H1 (cell line): Measurements from ENCODE around the gene CALHM3. TPM values are rescaled to one million over a fixed set of nuclear protein-coding genes. Genes with fewer than 3 reads are reported as not detected.

ENCODE experiments used
- CTCF ChIA-PET: fragments of 300-600 bp; sonication (Branson Sonifier 250); formaldehyde crosslinking; loops from one replicate; lab custom pipeline; 2021; ENCODE audit not compliant: partially characterized antibody; lab: Charles Lee
- POLR2A ChIA-PET: fragments of 300-600 bp; sonication (Branson Sonifier 250); formaldehyde crosslinking; loops from one replicate; lab custom pipeline; 2021; ENCODE audit warnings: inconsistent platforms; ENCODE audit not compliant: partially characterized antibody; lab: Charles Lee
- DNase-seq, 2 experiments: peaks; one replicate each; pipeline versions ENCODE4 v3.0.0 to v3.0.0-alpha.2; 2010 to 2022; ENCODE audit warnings: low spot score in 2 of 2, low read depth in 1 of 2, mixed read lengths in 1 of 2
- FAIRE-seq: peaks from 2 replicates; lab custom pipeline; 2011; peaks lifted over from hg19 to GRCh38; lab: Jason Lieb, UNC
- H2AFZ ChIP-seq: 2 replicates; pipeline ENCODE4 v1.8.1; 2012; ENCODE audit warnings: low read length, inconsistent platforms
- H2AK5ac ChIP-seq: 2 replicates; pipeline ENCODE4 v1.6.1; 2013; ENCODE audit warnings: low read depth, low read length
- H2BK120ac ChIP-seq: replicated peaks from 2 replicates; pipeline ENCODE3; 2013; ENCODE audit warnings: low read depth, low read length, inconsistent platforms
- H2BK12ac ChIP-seq: 2 replicates; pipeline ENCODE4 v1.6.1; 2013; ENCODE audit warnings: low read depth, low read length
- H2BK15ac ChIP-seq: 2 replicates; pipeline ENCODE4 v1.6.1; 2013; ENCODE audit warnings: low read length
- H2BK20ac ChIP-seq: 2 replicates; pipeline ENCODE4 v1.6.1; 2013; ENCODE audit warnings: low read length
- H2BK5ac ChIP-seq: 2 replicates; pipeline ENCODE4 v1.6.1; 2013; ENCODE audit warnings: low read depth, low read length
- H3K14ac ChIP-seq: 2 replicates; pipeline ENCODE4 v1.6.1; 2013; ENCODE audit warnings: inconsistent platforms; ENCODE audit not compliant: insufficient read length
- H3K18ac ChIP-seq: 2 replicates; pipeline ENCODE4 v1.6.1; 2013; ENCODE audit warnings: low read length; ENCODE audit errors: extremely low read depth
- H3K23ac ChIP-seq: 2 replicates; pipeline ENCODE4 v1.6.1; 2013; ENCODE audit warnings: inconsistent platforms; ENCODE audit not compliant: insufficient read length
- H3K23me2 ChIP-seq: 2 replicates; pipeline ENCODE4 v1.6.1; 2013; ENCODE audit warnings: low read depth, low read length
- H3K27ac ChIP-seq: 2 replicates; pipeline ENCODE4 v1.6.1; 2011; ENCODE audit warnings: low read depth, low read length, inconsistent platforms
- H3K27me3 ChIP-seq, 4 experiments: replicated peaks in 1 of 4; 1 replicate in 1 of 4; 2 replicates in 3 of 4; pipeline versions ENCODE4 v1.6.1 to v1.8.1; 2011 to 2013; ENCODE audit warnings: low read length in 3 of 4, mild to moderate bottlenecking in 3 of 4, inconsistent platforms in 2 of 4, mixed read lengths in 2 of 4, moderate library complexity in 1 of 4; ENCODE audit not compliant: control insufficient read depth in 3 of 4, insufficient read depth in 3 of 4; ENCODE audit errors: extremely low read depth in 1 of 4
- H3K36me3 ChIP-seq, 4 experiments: 2 replicates each; pipeline versions ENCODE4 v1.6.1 to v1.8.1; 2011 to 2013; ENCODE audit warnings: mild to moderate bottlenecking in 4 of 4, low read length in 3 of 4, moderate library complexity in 2 of 4, control low read depth in 1 of 4, inconsistent platforms in 1 of 4; ENCODE audit not compliant: insufficient read depth in 4 of 4, control insufficient read depth in 2 of 4
- H3K4ac ChIP-seq: replicated peaks from 2 replicates; pipeline ENCODE3; 2013; ENCODE audit warnings: low read length, low read depth, mixed read lengths, inconsistent platforms; ENCODE audit not compliant: insufficient read length
- H3K4me1 ChIP-seq, 4 experiments: replicated peaks in 1 of 4; 1 replicate in 1 of 4; 2 replicates in 3 of 4; pipeline versions ENCODE4 v1.6.1 to v1.8.1; 2011 to 2013; ENCODE audit warnings: low read length in 3 of 4, inconsistent platforms in 2 of 4, mixed read lengths in 1 of 4; ENCODE audit not compliant: insufficient read depth in 4 of 4, control insufficient read depth in 3 of 4
- H3K4me2 ChIP-seq, 2 experiments: 2 replicates each; pipeline versions ENCODE4 v1.6.1 to v1.8.1; 2011 to 2013; ENCODE audit warnings: low read depth in 2 of 2, low read length in 2 of 2, control low read depth in 1 of 2, inconsistent platforms in 1 of 2, mild to moderate bottlenecking in 1 of 2; ENCODE audit not compliant: insufficient read depth in 1 of 2
- H3K4me3 ChIP-seq, 4 experiments: fragments of 200-600, 300-600 bp in 1 of 4; sonication (generic), shearing (Covaris generic), sonication (Bioruptor Twin) in 1 of 4; 2 replicates each; pipeline versions ENCODE4 v1.5.1 to v1.8.1; 2011 to 2016; ENCODE audit warnings: low read length in 4 of 4, low read depth in 3 of 4, control low read depth in 2 of 4, inconsistent platforms in 2 of 4, mild to moderate bottlenecking in 2 of 4, mixed read lengths in 1 of 4, moderate library complexity in 1 of 4; ENCODE audit not compliant: insufficient read depth in 2 of 4; ENCODE audit errors: extremely low read depth in 1 of 4
- H3K56ac ChIP-seq: replicated peaks from 2 replicates; pipeline ENCODE3; 2013; ENCODE audit warnings: low read depth, mild to moderate bottlenecking, mixed read lengths, low read length, inconsistent platforms; ENCODE audit not compliant: insufficient read length
- H3K79me1 ChIP-seq: 2 replicates; pipeline ENCODE4 v1.6.1; 2013; ENCODE audit warnings: low read depth, low read length, control low read depth
- H3K79me2 ChIP-seq, 2 experiments: 2 replicates each; pipeline versions ENCODE4 v1.6.1 to v1.8.1; 2012 to 2013; ENCODE audit warnings: low read length in 2 of 2, mild to moderate bottlenecking in 2 of 2, inconsistent platforms in 1 of 2; ENCODE audit not compliant: insufficient read depth in 2 of 2, control insufficient read depth in 1 of 2
- H3K9ac ChIP-seq, 4 experiments: replicated peaks in 1 of 4; 1 replicate in 1 of 4; 2 replicates in 3 of 4; pipeline versions ENCODE4 v1.6.1 to v1.8.1; 2011 to 2013; ENCODE audit warnings: low read depth in 3 of 4, low read length in 3 of 4, control low read depth in 2 of 4, mild to moderate bottlenecking in 2 of 4, moderate library complexity in 2 of 4, inconsistent platforms in 1 of 4; ENCODE audit errors: extremely low read depth in 1 of 4
- H3K9me3 ChIP-seq, 2 experiments: 2 replicates each; pipeline versions ENCODE4 v1.6.1 to v1.8.1; 2012 to 2013; ENCODE audit warnings: mild to moderate bottlenecking in 2 of 2, moderate library complexity in 2 of 2, control low read depth in 1 of 2, inconsistent platforms in 1 of 2, low read depth in 1 of 2, low read length in 1 of 2, mixed read lengths in 1 of 2; ENCODE audit not compliant: insufficient read depth in 2 of 2
- H4K20me1 ChIP-seq, 2 experiments: replicated peaks in 1 of 2; 2 replicates each; pipeline versions ENCODE3 to v1.8.1; 2011 to 2013; ENCODE audit warnings: inconsistent platforms in 2 of 2, low read length in 2 of 2, mild to moderate bottlenecking in 1 of 2; ENCODE audit not compliant: insufficient read depth in 2 of 2, control insufficient read depth in 1 of 2
- H4K5ac ChIP-seq: 2 replicates; pipeline ENCODE4 v1.6.1; 2013; ENCODE audit warnings: low read length, low read depth, mixed read lengths, inconsistent platforms; ENCODE audit not compliant: insufficient read length
- H4K8ac ChIP-seq: 2 replicates; pipeline ENCODE4 v1.8.0; 2013; ENCODE audit warnings: mild to moderate bottlenecking, moderate library complexity, low read length, inconsistent platforms; ENCODE audit not compliant: insufficient read depth; ENCODE audit errors: extremely low read depth
- H4K91ac ChIP-seq: replicated peaks from 2 replicates; pipeline ENCODE3; 2013; ENCODE audit warnings: low read length, mixed read lengths, inconsistent platforms; ENCODE audit not compliant: insufficient read length
- HDAC6 ChIP-seq: IDR thresholded peaks from one replicate; pipeline ENCODE4 v1.7.1; 2012; ENCODE audit warnings: low read depth, mild to moderate bottlenecking, inconsistent platforms, low read length, moderate library complexity
- RAD21 ChIP-seq, 2 experiments: IDR thresholded peaks in 1 of 2; conservative IDR thresholded peaks in 1 of 2; 2 replicates each; pipeline ENCODE4 v1.6.1; 2011; ENCODE audit warnings: low read depth in 2 of 2, low read length in 2 of 2, improper control_type of control experiment in 1 of 2, inconsistent platforms in 1 of 2, mild to moderate bottlenecking in 1 of 2, moderate library complexity in 1 of 2
- WGBS, 2 experiments: shearing (Covaris generic) in 1 of 2; methylation state at CpG; one replicate each; pipeline versions ENCODE4 v1.1.6 to v1.1.7; 2013 to 2015; ENCODE audit warnings: low lambda C conversion rate in 2 of 2, mixed read lengths in 2 of 2, inconsistent platforms in 1 of 2, low coverage in 1 of 2, missing lambda C conversion rate in 1 of 2; ENCODE audit not compliant: insufficient replicate concordance in 2 of 2, insufficient coverage in 1 of 2, insufficient read length in 1 of 2; ENCODE audit errors: extremely low coverage in 1 of 2, missing lambda C conversion rate in 1 of 2; 5-methylcytosine and 5-hydroxymethylcytosine counted together
- polyA plus RNA-seq, 7 experiments: library from polyadenylated mRNA; depleted of rRNA in 3 of 7; stranded (reverse) in 5 of 7; unstranded in 2 of 7; fragments of >200 nt in 5 of 7; fragments of 200-250 nt in 2 of 7; gene quantifications; 1 replicate in 5 of 7; 2 replicates in 1 of 7; 4 replicates in 1 of 7; pipeline versions ENCODE4 v1.2.1 to v1.2.3, GENCODE V29; 2011 to 2013; ENCODE audit warnings: missing spikeins in 2 of 7, mixed read lengths in 2 of 7
- total RNA-seq: library from RNA; stranded (reverse); fragmentation: NEBNext Ultra II Directional; extraction: Animal tissue kit (Norgen Biotek cat#: 25700); gene quantifications from 2 replicates; pipeline ENCODE4 v1.2.1, GENCODE V29; 2021
- TF ChIP-seq, protein P1 (sequence below): IDR thresholded peaks from 2 replicates; pipeline ENCODE4 v1.6.1; 2011; ENCODE audit warnings: low read length, improper control_type of control experiment
- TF ChIP-seq, protein P2 (sequence below), 3 experiments: IDR thresholded peaks; 1 replicate in 2 of 3; 2 replicates in 1 of 3; pipeline versions ENCODE4 v1.5.1 to v1.6.1; 2011; ENCODE audit warnings: low read length in 3 of 3, mild to moderate bottlenecking in 3 of 3, inconsistent platforms in 2 of 3, low read depth in 1 of 3, moderate library complexity in 1 of 3; ENCODE audit not compliant: insufficient read depth in 1 of 3; ENCODE audit errors: control extremely low read depth in 1 of 3

The CALHM3 gene
- total and polyA plus RNA-seq, 2 of the 8 experiments (the other 6 are each of a cell fraction or from before 2014, with no cell fraction given), result 0.17 to 0.60 TPM

DNA sequence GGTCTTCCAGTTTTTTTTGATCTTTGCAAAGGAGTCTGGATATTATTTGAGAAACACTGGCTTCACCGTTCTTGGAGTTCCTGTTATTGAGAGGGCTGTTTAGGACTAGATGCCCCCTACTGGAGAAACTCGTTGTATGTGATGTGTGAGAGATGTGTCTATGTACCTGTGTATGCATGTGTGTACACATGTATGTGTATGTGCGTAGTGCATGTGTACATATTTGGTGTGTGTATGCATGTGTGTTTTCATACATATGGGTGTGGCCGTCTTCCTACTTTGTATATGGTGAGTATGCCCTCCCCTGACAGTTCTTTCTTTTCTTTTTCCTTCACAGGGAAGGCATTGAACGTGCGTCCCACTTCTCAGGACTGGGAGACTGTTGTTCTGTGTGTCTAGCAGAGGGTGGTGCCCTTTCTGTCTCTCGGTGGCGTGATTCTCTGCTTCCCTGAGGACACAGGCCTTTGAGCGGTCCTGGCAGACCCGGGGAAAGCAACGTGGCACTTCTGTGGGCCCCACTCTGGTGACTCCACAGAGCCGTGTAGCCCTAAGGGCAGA is 3.0 kb upstream of the CALHM3 start:
- H2BK5ac ChIP-seq, result no peak overlapping the region
- H4K91ac ChIP-seq, result no peak overlapping the region
- H3K9me3 ChIP-seq, result no peaks in the 10 kb centered on the region
- DNase-seq (no peak), FAIRE-seq (peak; percentile 71)
- no peaks in the 10 kb centered on the region for H3K23me2 ChIP-seq
- H2BK15ac ChIP-seq, result no peak overlapping the region; the same call in 1 of the 2 replicates
- no peak overlapping the region for H3K56ac ChIP-seq
- no peak overlapping the region for H3K4me2 ChIP-seq
- H3K14ac ChIP-seq, result no peak overlapping the region
- H3K23ac ChIP-seq, result no peak overlapping the region
- no peak overlapping the region for H3K18ac ChIP-seq
- no peaks in the 10 kb centered on the region for H3K36me3 ChIP-seq
- no peak overlapping the region for H3K4ac ChIP-seq
- H4K8ac ChIP-seq, result no peak overlapping the region
- H2AK5ac ChIP-seq, result no peak overlapping the region
- WGBS, 2 experiments, result 76% methylated on average over 12 of the region's 12 CpGs; no CpG with 5 or more reads in 1 of the 2 experiments
- H3K27ac ChIP-seq, result no peak overlapping the region
- TF ChIP-seq, protein P1, sequence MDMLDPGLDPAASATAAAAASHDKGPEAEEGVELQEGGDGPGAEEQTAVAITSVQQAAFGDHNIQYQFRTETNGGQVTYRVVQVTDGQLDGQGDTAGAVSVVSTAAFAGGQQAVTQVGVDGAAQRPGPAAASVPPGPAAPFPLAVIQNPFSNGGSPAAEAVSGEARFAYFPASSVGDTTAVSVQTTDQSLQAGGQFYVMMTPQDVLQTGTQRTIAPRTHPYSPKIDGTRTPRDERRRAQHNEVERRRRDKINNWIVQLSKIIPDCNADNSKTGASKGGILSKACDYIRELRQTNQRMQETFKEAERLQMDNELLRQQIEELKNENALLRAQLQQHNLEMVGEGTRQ, result no peak
- TF ChIP-seq RAD21 (IDR thresholded peaks at IDR 0.05 in 1 of 2, conservative IDR thresholded peaks at IDR 0.05 in 1 of 2; ENCODE audit: low read depth in 2 of 2, low read length in 2 of 2), result peak in 1 of 2 experiments; percentile 45; a peak in 2 of 4 replicates
- TF ChIP-seq, protein P2, sequence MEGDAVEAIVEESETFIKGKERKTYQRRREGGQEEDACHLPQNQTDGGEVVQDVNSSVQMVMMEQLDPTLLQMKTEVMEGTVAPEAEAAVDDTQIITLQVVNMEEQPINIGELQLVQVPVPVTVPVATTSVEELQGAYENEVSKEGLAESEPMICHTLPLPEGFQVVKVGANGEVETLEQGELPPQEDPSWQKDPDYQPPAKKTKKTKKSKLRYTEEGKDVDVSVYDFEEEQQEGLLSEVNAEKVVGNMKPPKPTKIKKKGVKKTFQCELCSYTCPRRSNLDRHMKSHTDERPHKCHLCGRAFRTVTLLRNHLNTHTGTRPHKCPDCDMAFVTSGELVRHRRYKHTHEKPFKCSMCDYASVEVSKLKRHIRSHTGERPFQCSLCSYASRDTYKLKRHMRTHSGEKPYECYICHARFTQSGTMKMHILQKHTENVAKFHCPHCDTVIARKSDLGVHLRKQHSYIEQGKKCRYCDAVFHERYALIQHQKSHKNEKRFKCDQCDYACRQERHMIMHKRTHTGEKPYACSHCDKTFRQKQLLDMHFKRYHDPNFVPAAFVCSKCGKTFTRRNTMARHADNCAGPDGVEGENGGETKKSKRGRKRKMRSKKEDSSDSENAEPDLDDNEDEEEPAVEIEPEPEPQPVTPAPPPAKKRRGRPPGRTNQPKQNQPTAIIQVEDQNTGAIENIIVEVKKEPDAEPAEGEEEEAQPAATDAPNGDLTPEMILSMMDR (IDR thresholded peaks at IDR 0.05; ENCODE audit: control extremely low read depth in 1 of 3, insufficient read depth in 1 of 3, low read depth in 1 of 3, low read length in 3 of 3), result peak; percentile 26 to 63 (median 46); a peak in 3 of 4 replicates
- no peak for TF ChIP-seq HDAC6
- H2BK12ac ChIP-seq, result no peak overlapping the region
- POLR2A ChIA-PET, result no interaction called here
- H2AFZ ChIP-seq, result no peak overlapping the region
- no peaks in the 10 kb centered on the region for H3K79me1 ChIP-seq
- no peaks in the 10 kb centered on the region for H3K27me3 ChIP-seq
- CTCF ChIA-PET, result interaction anchor here (0.9 to 5.1 kb wide), 14 partner anchors 9 to 83 kb away, joined by 3 to 47 read pairs (median 4); partner anchors contain the start of genes CALHM1 and CALHM2
- no peak overlapping the region for H4K5ac ChIP-seq
- H4K20me1 ChIP-seq, result no peaks in the 10 kb centered on the region
- no peak overlapping the region for H3K9ac ChIP-seq
- no peak overlapping the region for H3K4me3 ChIP-seq
- H2BK120ac ChIP-seq, result no peak overlapping the region
- H3K4me1 ChIP-seq, result peaks cover 0 to 2% (median under 1%) of the 10 kb centered on the region in 4 experiments; a peak in 2 of 7 replicates
- no peaks in the 10 kb centered on the region for H3K79me2 ChIP-seq
- no peak overlapping the region for H2BK20ac ChIP-seq
